HG03520 (cell line): ENCODE data around the gene APBA2.

ENCODE experiments used
- ATAC-seq: cut with Tn5 transposase; IDR thresholded peaks from one replicate; pipeline ENCODE4 v1.9.1; 2021; ENCODE audit warnings: mild to moderate bottlenecking, moderate library complexity; ENCODE audit not compliant: unreplicated experiment

Gene APBA2

GRCh38 chr15:28895146-28895545 is 9.4 kb downstream of the APBA2 start:
- no peak for ATAC-seq

GRCh38 chr15:28895566-28895965 is 9.8 kb downstream of the APBA2 start:
- no peak for ATAC-seq

- ATAC-seq = no peak
These were observed 11.2 kb downstream of the APBA2 start for GRCh38 chr15:28896951-28897350.

- no peak for ATAC-seq
These were observed 12.2 kb downstream of the APBA2 start for GRCh38 chr15:28897861-28898585.

GRCh38 chr15:28899061-28899738 is 13.4 kb downstream of the APBA2 start:
- ATAC-seq = no peak

GRCh38 chr15:28900041-28900891 is 14.5 kb downstream of the APBA2 start:
- no peak for ATAC-seq

GRCh38 chr15:28900892-28901586 is 15.3 kb downstream of the APBA2 start:
- no peak for ATAC-seq

- no peak for ATAC-seq
These were observed 15.8 kb downstream of the APBA2 start for GRCh38 chr15:28901587-28901980.

- ATAC-seq = no peak
These were observed 16.4 kb downstream of the APBA2 start for GRCh38 chr15:28901987-28902745.

GRCh38 chr15:28902856-28903255 is 17.1 kb downstream of the APBA2 start:
- ATAC-seq = no peak

GRCh38 chr15:28903555-28903954 is 17.8 kb downstream of the APBA2 start:
- ATAC-seq = no peak

GRCh38 chr15:28904003-28904402 is 18.2 kb downstream of the APBA2 start:
- no peak for ATAC-seq

GRCh38 chr15:28904541-28905315 is 19.0 kb downstream of the APBA2 start:
- ATAC-seq = no peak

GRCh38 chr15:28907338-28907960 is 21.7 kb downstream of the APBA2 start:
- no peak for ATAC-seq

GRCh38 chr15:28909958-28910500 is 24.3 kb downstream of the APBA2 start:
- no peak for ATAC-seq

GRCh38 chr15:28911310-28911931 is 25.6 kb downstream of the APBA2 start:
- no peak for ATAC-seq

GRCh38 chr15:28912422-28912821 is 26.6 kb downstream of the APBA2 start:
- ATAC-seq = no peak

- no peak for ATAC-seq
These were observed 27.5 kb downstream of the APBA2 start for GRCh38 chr15:28913171-28913765.
